ENCODE measurements around the gene CDHR5. TPM values are rescaled to one million over a fixed set of nuclear protein-coding genes. Genes with fewer than 3 reads are reported as not detected.

CDHR5 gene
- total RNA-seq, 1 donor from 2014 or later: not detected

DNA sequence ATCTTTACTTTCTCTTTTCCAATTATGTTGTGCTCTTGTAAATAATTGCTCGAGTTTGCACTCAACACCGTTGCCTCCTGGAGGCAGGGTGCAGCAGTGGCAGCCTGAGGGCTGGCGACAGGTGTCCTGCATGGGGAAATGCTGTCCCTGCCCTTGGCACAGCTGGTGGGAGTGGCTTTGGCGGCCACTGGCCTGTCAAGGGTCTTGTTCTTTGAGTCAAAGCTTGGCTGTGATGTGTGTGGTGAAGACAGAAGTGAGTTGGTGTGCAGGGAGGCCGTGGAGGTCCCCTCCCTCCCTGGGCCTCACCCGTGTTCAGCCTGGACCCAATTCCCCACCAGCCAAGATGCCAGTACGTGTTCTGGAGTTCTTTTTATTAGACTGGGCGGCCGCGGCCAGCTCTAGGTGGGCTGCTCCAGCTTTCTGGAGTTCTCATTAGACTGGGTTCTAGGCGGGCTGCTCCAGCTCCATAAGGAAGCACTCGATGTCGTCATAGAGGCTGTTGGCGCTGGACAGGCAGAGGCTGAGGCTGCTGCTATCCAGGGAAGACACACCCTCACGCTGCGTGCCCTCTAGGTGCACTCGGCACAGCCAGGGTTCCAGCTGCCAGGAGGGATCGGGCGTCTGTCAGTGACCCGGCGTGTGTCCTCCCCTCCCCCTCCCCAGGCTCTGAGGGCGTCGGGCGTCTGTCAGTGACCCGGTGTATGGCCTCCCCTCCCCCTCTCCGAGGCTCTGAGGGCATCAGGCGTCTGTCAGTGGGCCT, 12.4 kb downstream of the CDHR5 start:
- Histone ChIP-seq H3K36me3 (peaks cover 65% of the 10 kb centered on the region), H3K4me1 (peaks cover 62% of the 10 kb centered on the region), H3K27me3 (ENCODE audit: low read depth) (no peaks in the 10 kb centered on the region), H3K9me3 (replicated peaks) (no peaks in the 10 kb centered on the region), H3K27ac (replicated peaks) (no peak overlapping the region), H3K4me3 (no peak overlapping the region)
- DNase-seq: no peak
- TF ChIP-seq, protein P1, sequence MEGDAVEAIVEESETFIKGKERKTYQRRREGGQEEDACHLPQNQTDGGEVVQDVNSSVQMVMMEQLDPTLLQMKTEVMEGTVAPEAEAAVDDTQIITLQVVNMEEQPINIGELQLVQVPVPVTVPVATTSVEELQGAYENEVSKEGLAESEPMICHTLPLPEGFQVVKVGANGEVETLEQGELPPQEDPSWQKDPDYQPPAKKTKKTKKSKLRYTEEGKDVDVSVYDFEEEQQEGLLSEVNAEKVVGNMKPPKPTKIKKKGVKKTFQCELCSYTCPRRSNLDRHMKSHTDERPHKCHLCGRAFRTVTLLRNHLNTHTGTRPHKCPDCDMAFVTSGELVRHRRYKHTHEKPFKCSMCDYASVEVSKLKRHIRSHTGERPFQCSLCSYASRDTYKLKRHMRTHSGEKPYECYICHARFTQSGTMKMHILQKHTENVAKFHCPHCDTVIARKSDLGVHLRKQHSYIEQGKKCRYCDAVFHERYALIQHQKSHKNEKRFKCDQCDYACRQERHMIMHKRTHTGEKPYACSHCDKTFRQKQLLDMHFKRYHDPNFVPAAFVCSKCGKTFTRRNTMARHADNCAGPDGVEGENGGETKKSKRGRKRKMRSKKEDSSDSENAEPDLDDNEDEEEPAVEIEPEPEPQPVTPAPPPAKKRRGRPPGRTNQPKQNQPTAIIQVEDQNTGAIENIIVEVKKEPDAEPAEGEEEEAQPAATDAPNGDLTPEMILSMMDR (IDR thresholded peaks at IDR 0.05; ENCODE audit: borderline replicate concordance): no peak
- intact Hi-C loops (cut with micrococcal nuclease): no loop called here

GRCh38 chr11:611001-611996, 13.5 kb downstream of the CDHR5 start:
- Histone ChIP-seq H3K27ac (replicated peaks) (no peak overlapping the region), H3K27me3 (ENCODE audit: low read depth) (no peaks in the 10 kb centered on the region), H3K36me3 (peaks cover 76% of the 10 kb centered on the region), H3K4me3 (no peak overlapping the region), H3K4me1 (peaks cover 60% of the 10 kb centered on the region), H3K9me3 (replicated peaks) (no peaks in the 10 kb centered on the region)
- DNase-seq: no peak
- intact Hi-C loops (cut with micrococcal nuclease): no loop called here
- TF ChIP-seq, protein P1 (IDR thresholded peaks at IDR 0.05; ENCODE audit: borderline replicate concordance): no peak

DNA sequence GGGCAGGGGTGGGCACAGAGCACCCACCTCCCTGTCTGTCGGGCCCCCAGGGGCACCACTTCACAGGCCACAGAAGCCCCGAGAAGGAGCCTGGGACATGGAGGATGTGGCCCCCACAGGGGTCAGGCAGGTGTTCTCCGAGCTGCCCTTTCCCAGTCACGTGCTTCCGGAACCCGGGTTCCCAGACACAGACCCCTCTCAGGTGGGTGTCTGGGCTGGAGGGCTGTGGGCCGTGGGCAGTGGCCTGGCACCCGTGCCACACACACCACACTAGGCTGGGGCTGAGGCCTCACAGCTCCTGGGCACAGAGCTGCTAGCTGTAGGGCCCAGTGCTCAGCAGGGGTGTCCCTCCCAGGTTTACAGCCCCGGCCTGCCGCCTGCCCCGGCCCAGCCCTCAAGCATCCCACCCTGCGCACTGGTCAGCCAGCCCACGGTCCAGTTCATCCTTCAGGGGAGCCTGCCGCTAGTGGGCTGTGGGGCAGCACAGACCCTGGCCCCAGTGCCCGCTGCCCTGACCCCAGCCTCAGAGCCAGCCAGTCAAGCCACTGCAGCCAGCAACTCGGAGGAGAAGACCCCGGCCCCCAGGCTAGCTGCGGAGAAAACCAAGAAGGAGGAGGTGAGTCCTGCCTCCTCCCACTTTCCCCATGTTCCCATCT, 14.5 kb downstream of the CDHR5 start:
- no peak overlapping the region for H3K4me3 ChIP-seq
- TF ChIP-seq, protein P1 (IDR thresholded peaks at IDR 0.05; ENCODE audit: borderline replicate concordance): no peak
- no peak for DNase-seq

GRCh38 chr11:609341-609811, 15.4 kb downstream of the CDHR5 start:
- Histone ChIP-seq H3K27ac (replicated peaks) (peak overlapping the region; percentile 65), H3K36me3 (peaks cover 91% of the 10 kb centered on the region), H3K27me3 (ENCODE audit: low read depth) (no peaks in the 10 kb centered on the region), H3K4me3 (no peak overlapping the region), H3K4me1 (peaks cover 49% of the 10 kb centered on the region), H3K9me3 (replicated peaks) (no peaks in the 10 kb centered on the region)
- DNase-seq: no peak
- TF ChIP-seq, protein P1 (IDR thresholded peaks at IDR 0.05; ENCODE audit: borderline replicate concordance): no peak
- intact Hi-C loops (cut with micrococcal nuclease): no loop called here

More for the DNA sequence above, 14.5 kb downstream of the CDHR5 start:
- peaks cover 86% of the 10 kb centered on the region for H3K36me3 ChIP-seq
- H3K9me3 ChIP-seq (replicated peaks): no peaks in the 10 kb centered on the region
- H3K4me1 ChIP-seq: peaks cover 58% of the 10 kb centered on the region
- H3K27me3 ChIP-seq (ENCODE audit: low read depth): no peaks in the 10 kb centered on the region
- intact Hi-C loops (cut with micrococcal nuclease): no loop called here
- no peak overlapping the region for H3K27ac ChIP-seq (replicated peaks)

DNA sequence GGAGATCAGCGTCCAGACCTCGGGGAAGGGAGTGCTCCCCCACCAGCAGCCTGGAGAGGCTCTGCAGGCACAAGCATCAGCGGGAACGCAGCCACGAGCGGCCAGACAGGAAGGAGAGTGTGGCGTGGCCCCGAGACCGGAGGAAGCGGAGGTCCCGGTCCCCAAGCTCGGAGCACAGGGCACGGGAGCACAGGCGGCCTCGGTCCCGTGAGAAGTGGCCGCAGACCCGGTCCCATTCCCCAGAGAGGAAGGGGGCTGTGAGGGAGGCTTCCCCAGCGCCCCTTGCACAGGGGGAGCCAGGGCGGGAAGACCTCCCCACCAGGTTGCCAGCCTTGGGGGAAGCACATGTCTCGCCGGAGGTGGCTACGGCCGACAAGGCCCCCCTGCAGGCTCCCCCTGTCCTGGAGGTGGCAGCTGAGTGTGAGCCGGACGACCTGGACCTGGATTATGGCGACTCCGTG, 15.9 kb downstream of the CDHR5 start:
- no peak for DNase-seq
- intact Hi-C loops (cut with micrococcal nuclease): no loop called here
- no peaks in the 10 kb centered on the region for H3K27me3 ChIP-seq (ENCODE audit: low read depth)
- no peaks in the 10 kb centered on the region for H3K9me3 ChIP-seq (replicated peaks)
- H3K4me3 ChIP-seq: peak overlapping the region; percentile 17
- H3K4me1 ChIP-seq: peaks cover 44% of the 10 kb centered on the region
- TF ChIP-seq, protein P1 (IDR thresholded peaks at IDR 0.05; ENCODE audit: borderline replicate concordance): no peak
- peak overlapping the region; percentile 65 for H3K27ac ChIP-seq (replicated peaks)
- H3K36me3 ChIP-seq: peaks cover 95% of the 10 kb centered on the region

All from left ventricle myocardium inferior (tissue), 1 donor.